ENCODE data around the gene ESR1.
"Not testable (repeated sequence)": the region's sequence is repeated elsewhere in the genome, so short reads cannot be mapped to it uniquely, and the experiment has no call there.

The ESR1 gene

GRCh38 chr6:151885234-151885633, 77.8 kb downstream of the ESR1 start:
- in situ Hi-C loops (cut with MboI; ENCODE audit: low sequenced_read_pairs) = no loop called here

- in situ Hi-C loops (cut with MboI; ENCODE audit: low sequenced_read_pairs) = no loop called here
These were observed 84.0 kb downstream of the ESR1 start for GRCh38 chr6:151891524-151891923.

GRCh38 chr6:151894426-151894825, 86.9 kb downstream of the ESR1 start:
- in situ Hi-C loops (cut with MboI; ENCODE audit: low sequenced_read_pairs) = not testable (repeated sequence)

- in situ Hi-C loops (cut with MboI; ENCODE audit: low sequenced_read_pairs) = not testable (repeated sequence)
These were observed 91.7 kb downstream of the ESR1 start for GRCh38 chr6:151899221-151899620.

- in situ Hi-C loops (cut with MboI; ENCODE audit: low sequenced_read_pairs) = not testable (repeated sequence)
These were observed 92.3 kb downstream of the ESR1 start for GRCh38 chr6:151899796-151900195.

GRCh38 chr6:151900256-151900655, 92.8 kb downstream of the ESR1 start:
- in situ Hi-C loops (cut with MboI; ENCODE audit: low sequenced_read_pairs) = no loop called here

GRCh38 chr6:151901009-151901411, 93.5 kb downstream of the ESR1 start:
- in situ Hi-C loops (cut with MboI; ENCODE audit: low sequenced_read_pairs) = no loop called here

GRCh38 chr6:151904631-151905030, 97.1 kb downstream of the ESR1 start:
- in situ Hi-C loops (cut with MboI; ENCODE audit: low sequenced_read_pairs) = no loop called here

GRCh38 chr6:151905072-151905471, 97.6 kb downstream of the ESR1 start:
- in situ Hi-C loops (cut with MboI; ENCODE audit: low sequenced_read_pairs) = no loop called here

GRCh38 chr6:151905854-151906253, 98.4 kb downstream of the ESR1 start:
- in situ Hi-C loops (cut with MboI; ENCODE audit: low sequenced_read_pairs) = no loop called here

GRCh38 chr6:151911401-151911800, 103.9 kb downstream of the ESR1 start:
- in situ Hi-C loops (cut with MboI; ENCODE audit: low sequenced_read_pairs) = no loop called here

GRCh38 chr6:151914484-151914883, 107.0 kb downstream of the ESR1 start:
- in situ Hi-C loops (cut with MboI; ENCODE audit: low sequenced_read_pairs) = no loop called here

GRCh38 chr6:151916075-151916474, 108.6 kb downstream of the ESR1 start:
- in situ Hi-C loops (cut with MboI; ENCODE audit: low sequenced_read_pairs) = no loop called here

GRCh38 chr6:151916680-151917164, 109.2 kb downstream of the ESR1 start:
- in situ Hi-C loops (cut with MboI; ENCODE audit: low sequenced_read_pairs) = no loop called here

- in situ Hi-C loops (cut with MboI; ENCODE audit: low sequenced_read_pairs) = no loop called here
These were observed 110.2 kb downstream of the ESR1 start for GRCh38 chr6:151917531-151918329.

GRCh38 chr6:151940307-151940706, 132.8 kb downstream of the ESR1 start:
- in situ Hi-C loops (cut with MboI; ENCODE audit: low sequenced_read_pairs) = no loop called here

- in situ Hi-C loops (cut with MboI; ENCODE audit: low sequenced_read_pairs) = no loop called here
These were observed 140.7 kb downstream of the ESR1 start for GRCh38 chr6:151948002-151948743.

- in situ Hi-C loops (cut with MboI; ENCODE audit: low sequenced_read_pairs) = no loop called here
These were observed 150.8 kb downstream of the ESR1 start for GRCh38 chr6:151958332-151958731.

- in situ Hi-C loops (cut with MboI; ENCODE audit: low sequenced_read_pairs) = no loop called here
These were observed 151.6 kb downstream of the ESR1 start for GRCh38 chr6:151959086-151959485.

GRCh38 chr6:151961809-151962208, 154.3 kb downstream of the ESR1 start:
- in situ Hi-C loops (cut with MboI; ENCODE audit: low sequenced_read_pairs) = no loop called here

GRCh38 chr6:151962246-151962846, 154.9 kb downstream of the ESR1 start:
- in situ Hi-C loops (cut with MboI; ENCODE audit: low sequenced_read_pairs) = no loop called here

- in situ Hi-C loops (cut with MboI; ENCODE audit: low sequenced_read_pairs) = no loop called here
These were observed 155.5 kb downstream of the ESR1 start for GRCh38 chr6:151963001-151963400.
